Measurements from ENCODE around the gene TGFBI. TPM values are rescaled to one million over a fixed set of nuclear protein-coding genes. Genes with fewer than 3 reads are reported as not detected.

The TGFBI gene
- total RNA-seq, 2 experiments from 2014 or later: 0.23 TPM; not detected in 1

DNA sequence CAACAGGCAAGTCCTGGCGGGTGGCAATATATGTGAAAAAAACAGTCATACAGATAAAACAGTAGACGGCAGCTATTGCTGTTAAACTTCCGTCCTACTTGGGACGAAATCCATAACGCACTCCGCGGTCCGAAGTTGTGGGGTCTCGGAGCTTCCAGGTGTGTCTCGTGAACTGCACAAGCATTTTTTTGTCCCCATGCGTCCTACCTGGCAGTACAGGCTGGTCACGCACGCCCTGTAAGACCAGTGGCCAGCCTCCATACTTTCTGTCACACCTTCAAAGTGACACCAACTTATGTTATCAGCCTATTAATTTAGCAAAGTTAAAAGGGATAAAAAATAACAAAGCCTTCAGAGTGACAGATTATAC, 51.3 kb downstream of the TGFBI start:
- ChIA-PET CTCF (interaction anchor here (1.0 kb wide), 1 partner anchor 135 kb away, joined by 3 read pairs; no protein-coding TSS in a partner anchor), POLR2A (no interaction called here)

DNA sequence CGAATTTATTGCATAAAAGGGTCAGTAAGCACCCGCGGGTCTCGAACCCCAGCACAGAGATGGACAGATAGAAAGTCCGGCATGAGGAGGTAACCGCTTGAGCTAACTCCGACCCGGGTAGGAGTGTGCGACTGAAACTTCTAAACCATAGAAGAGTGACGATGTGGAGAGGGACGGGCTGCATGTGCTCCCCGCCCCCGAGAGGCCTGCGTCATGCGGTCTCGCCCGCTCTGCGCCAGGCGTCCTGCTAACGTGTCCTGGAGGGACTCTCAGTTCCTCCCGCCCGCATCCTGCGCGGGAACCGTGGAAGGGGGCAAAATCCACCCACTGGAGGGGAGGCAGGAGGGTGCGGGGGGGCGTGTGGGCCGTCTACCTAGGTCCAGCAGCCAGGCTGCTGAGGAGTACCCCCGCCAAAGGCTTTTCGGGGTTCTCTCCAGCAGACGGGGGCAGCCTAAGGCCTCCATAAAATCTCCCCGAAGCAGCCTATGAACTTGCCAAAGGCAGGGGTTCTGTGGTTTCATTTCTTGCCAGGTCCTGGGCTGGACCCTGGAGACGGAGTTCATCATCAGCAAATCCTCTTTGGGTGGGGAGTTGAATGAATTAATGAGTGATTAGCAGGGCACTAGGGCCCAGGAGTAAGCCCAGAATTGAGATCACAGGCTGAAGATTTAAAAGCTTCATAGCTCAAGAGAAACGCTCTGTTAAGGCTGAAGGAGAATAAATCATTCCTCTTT, 51.9 kb downstream of the TGFBI start:
- ChIA-PET POLR2A (no interaction called here), CTCF (interaction anchor here (0.7 to 1.7 kb wide), 5 partner anchors 46 to 193 kb away, joined by 3 to 4 read pairs (median 4); no protein-coding TSS in a partner anchor)

DNA sequence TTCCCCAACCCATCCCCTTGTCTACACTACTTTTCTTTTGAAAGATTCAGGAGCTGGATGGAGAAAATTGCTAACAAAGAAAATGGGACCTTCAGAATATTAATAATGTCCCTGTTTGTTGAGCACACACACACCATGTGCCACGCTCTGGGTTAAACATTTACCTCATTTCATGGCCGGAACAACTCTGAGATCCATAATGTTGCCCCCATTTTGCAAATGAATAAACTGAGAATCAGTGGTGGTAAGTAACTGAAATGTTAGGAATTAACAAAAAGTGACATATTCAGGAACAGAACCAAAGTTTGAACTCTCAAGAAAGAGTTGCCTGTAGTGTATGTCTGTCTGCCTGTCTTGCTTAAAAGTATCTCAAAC, 52.4 kb downstream of the TGFBI start:
- POLR2A ChIA-PET: no interaction called here
- CTCF ChIA-PET: interaction anchor here (1.1 to 1.7 kb wide), 5 partner anchors 44 to 193 kb away, joined by 4 to 5 read pairs (median 4); no protein-coding TSS in a partner anchor

DNA sequence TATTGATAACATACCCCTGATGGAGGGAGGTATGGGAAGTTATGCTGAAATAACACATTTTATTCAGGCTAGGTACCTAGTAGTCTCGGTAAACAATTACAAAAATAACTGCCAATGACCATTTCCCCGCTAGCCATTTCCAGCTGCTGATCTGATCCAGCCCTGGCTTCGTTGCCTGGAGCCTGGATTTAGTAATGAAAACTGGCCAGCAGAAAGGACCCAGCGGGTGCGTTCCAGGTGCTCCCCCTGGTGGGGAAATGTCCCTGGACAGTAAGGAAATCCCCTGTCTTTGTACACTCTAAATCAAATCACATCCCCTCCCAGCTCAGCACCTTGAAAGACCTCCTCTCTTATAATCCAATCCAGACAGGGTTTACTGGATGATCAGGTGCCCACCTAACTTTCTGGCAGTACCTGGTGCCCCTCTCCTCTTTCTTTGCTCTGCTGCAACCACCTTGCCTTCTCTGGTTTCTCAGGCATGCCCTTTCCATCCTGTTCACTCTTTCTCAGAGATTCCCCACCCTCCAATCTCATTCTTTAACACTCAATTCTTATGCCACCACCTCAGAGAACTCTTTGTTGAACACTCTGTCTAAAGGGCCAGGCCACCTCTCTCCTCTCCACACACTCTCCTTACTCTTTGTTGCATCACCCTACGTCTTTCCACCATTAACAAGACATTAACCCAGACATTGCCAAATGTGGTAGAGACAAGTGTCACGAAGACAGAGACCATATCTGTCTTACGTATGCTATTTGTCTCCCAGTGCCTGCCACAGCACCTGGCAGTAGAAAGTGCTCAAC, 53.8 kb downstream of the TGFBI start:
- POLR2A ChIA-PET: no interaction called here

DNA sequence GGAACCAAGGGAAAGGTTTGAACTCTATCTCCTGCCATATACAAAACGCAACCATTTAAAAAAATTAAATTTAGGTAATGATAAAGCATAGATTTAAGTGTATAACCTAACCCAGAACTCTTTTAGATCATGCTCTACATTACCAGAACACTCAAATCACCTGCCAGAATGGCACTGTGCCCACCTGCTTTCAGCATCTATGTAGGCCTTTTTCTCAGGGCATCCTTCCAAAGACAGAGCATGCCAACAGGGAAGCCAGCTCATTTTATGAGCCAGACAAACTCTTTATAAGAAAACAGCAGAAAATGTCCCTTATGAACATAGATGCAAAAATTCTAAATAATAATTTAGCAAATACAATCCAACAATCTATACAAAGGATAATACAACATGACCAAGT, 55.9 kb downstream of the TGFBI start:
- ChIA-PET CTCF (no interaction called here), POLR2A (no interaction called here)

More for the DNA sequence above, 53.8 kb downstream of the TGFBI start:
- CTCF ChIA-PET: interaction anchor here (0.9 to 1.7 kb wide), 7 partner anchors 19 to 194 kb away, joined by 3 to 6 read pairs (median 4); no protein-coding TSS in a partner anchor

DNA sequence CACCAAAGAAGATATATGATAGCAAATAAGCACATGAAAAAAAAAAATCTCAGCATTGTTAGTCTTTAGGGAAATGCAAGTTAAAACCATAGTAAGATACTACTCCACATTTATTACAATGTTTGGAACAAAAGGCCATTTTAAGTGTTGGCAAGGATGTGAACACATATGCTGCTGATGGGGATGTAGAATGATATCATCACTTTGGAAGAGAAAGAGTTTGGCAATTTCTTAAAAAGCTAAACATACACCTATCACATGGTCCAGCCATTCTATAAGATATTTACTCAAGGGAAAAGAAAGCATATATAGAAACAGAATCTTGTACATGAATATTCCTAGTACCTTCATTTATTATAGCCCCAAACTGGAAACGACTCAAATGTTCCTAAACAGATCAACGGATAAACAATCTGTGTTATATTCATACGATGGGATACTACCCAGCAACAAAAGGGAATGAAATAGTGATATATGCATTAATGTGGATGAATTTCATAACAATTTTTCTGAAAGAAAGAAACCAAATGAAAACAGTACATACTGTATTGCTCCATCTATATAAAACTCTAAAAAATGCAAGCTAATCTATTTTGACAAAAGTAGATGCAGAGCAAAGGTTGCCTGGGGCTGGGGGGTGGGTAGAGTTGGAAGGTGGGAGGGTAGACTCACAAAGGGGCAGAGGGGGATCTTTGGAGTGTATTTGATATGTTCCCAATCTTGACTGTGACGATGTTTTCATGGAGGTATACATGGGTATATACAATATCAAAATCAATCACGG, 58.2 kb downstream of the TGFBI start:
- POLR2A ChIA-PET: no interaction called here
- CTCF ChIA-PET: interaction anchor here (0.7 kb wide), 1 partner anchor 98 kb away, joined by 3 read pairs; no protein-coding TSS in a partner anchor

DNA sequence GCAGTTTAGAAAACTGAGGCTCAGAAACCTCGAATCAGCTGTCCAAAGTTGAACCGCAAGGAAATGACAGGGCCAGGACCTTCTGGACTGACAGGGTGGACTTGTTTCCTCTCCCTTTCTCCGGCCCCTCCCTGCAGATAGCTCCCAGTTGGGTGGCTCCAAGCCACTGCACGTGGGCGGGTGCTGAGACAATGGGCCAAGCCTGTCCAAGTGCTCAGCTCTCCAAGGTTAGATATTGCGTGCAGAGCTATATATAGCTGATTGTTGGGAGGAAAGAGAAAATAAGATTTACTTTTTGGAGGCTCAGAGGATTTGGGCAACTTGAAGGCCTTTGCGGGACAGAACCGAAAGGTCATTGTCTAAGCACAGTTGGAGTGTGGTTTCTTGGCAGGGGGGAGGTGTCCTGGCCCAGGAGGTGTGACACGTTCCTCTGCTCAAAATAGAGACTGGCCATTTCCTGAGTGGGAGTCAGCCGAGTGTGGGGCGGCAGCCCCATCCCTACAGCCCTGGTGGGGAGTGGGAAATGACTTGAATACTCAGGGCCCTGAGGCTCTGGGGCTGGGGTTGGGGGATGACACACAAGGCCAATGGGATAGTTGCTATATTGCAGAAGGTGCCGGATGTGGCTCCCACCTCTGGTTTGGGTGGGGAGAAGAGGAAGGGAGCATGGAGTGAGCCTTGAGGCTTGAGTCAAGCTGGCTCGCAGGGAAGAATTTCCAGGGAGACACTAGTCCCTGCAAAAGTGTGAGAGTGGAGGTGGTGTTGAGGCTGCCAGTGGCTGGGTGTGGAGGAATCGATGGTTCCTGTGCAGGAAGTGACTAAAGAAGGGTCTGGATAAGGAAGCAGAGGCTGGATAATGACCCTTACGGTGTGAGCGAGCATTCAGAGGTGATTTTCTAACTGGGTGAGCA, 59.4 kb downstream of the TGFBI start:
- ChIA-PET CTCF (no interaction called here), POLR2A (no interaction called here)

DNA sequence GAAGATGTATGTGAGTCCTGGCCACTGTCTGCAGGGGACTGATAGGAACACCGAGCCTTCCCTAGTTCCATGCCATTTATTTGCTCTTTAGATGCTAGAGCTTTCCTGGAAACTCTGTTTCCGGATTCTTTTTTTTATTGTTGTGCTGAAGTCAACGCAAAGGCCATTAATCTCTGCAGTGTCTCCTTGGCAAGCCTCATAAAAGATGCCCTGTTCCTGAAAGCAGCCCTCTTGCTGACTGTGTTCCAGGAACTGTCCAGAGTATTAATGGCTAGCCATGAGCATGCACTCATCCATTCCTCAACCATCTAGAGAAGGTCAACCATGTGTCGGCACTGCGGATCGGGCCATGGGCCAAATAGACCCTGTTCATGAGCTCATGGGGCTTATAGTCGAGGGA, 61.0 kb downstream of the TGFBI start:
- ChIA-PET CTCF (no interaction called here), POLR2A (no interaction called here)

DNA sequence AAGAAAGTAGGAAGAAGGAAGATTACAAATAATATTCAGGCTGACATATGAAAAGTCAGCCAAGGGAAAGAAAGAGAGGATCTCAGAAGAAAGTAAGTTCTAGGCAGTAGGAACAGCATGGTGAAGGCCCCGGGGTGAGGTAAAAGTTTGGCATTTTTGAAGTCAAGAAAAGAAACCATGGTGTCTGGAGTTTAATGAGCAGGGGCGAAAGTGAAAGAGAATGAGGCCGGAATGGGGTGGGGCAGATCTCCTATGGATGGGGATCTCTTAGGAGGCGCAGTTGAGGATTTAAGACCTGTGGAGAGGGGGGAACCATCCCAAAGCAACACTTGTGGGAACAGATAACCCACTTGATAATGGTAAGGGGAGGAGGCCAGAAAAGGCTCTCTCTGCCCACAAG, 61.5 kb downstream of the TGFBI start:
- POLR2A ChIA-PET: no interaction called here
- CTCF ChIA-PET: no interaction called here

DNA sequence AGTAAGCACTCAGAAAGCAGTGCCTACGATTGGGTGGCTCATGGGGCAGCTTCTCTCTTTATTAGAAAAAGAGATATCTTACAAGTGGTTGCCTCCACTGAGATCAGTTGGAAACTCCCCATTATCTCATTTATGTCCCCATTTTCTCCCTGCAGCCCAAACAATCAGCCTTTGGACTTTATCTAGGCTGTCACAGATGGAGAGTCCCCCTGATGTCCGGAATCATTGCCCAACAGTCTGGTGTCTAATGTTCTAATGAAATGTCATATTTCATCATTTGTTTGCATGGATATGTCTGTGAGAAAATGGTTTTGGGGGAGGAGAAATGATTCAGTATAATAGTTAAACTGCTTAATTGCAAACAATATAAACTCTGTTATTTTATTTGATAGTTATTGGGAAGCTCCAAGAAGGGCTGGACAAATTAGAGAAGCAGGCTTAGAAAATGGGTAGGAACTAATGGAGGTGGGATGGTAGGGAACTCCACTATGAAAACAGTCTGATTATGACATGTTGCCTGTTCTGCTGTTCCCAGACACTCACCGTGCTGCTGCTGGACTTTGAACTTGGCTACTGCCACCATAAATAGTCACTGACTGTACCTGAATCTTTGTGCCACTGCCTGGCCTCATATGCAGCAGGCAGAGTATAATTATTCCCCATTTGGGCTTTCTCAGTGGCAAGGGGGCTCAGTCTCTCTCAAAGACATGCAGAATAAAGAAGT, 65.6 kb downstream of the TGFBI start:
- CTCF ChIA-PET: no interaction called here
- POLR2A ChIA-PET: no interaction called here

DNA sequence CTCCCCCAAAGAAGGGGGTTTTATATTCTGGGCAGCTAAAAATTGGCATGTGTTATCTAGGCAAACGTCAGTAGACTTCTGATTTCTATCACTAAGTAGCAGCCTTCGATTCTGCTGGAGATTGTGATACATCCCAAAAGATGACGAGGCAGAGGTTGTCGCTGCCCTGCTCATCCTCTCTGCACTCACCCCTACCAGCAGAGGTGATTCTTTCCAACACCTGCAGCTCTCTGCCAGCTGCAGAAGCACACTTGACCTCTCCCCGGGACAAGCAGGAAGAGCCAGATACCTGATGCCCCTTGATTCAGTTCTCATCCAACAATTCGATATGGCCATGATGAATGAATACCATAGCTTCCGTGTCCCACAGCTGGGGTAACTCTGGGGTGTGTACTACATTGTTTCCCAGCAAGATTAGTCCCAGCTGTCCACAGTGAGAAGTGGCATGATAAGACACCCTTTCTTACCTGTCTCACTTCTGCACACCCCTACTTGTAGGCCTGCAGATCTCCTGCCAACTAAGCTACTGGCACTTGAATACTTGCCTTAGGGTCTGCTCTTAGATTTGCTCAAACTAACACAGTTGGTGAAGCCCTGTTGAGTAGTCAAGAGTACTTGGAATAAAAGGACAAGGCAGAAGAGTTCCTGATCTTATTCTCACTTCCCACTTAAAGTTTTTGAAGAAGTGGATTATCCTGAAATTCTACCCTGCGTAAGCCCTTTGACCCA, 66.3 kb downstream of the TGFBI start:
- POLR2A ChIA-PET: no interaction called here
- CTCF ChIA-PET: no interaction called here

DNA sequence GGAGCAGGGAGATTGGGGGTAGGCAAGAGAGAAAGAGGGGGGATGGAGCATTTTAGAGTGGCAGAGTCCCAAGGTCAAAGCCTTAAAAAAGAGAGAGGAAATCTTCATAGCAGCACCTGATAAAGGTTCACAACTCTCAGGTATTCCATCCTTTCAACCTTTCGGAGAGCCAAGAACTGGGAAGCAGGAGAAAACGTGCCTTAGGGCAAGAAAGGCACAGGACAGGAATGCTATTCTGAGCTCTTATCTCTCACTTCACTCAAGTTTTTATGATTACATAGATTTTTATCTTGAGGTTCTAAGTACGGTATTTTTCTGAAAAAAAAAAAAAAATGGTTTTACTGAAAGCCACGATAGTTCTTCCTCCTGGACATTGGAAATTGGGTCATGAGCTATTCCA, 69.4 kb downstream of the TGFBI start:
- POLR2A ChIA-PET: interaction anchor here (0.6 kb wide), 1 partner anchor 27 kb away, joined by 7 read pairs; no protein-coding TSS in a partner anchor
- CTCF ChIA-PET: interaction anchor here (0.6 to 0.7 kb wide), 2 partner anchors 67 to 544 kb away, joined by 3 read pairs; no protein-coding TSS in a partner anchor

DNA sequence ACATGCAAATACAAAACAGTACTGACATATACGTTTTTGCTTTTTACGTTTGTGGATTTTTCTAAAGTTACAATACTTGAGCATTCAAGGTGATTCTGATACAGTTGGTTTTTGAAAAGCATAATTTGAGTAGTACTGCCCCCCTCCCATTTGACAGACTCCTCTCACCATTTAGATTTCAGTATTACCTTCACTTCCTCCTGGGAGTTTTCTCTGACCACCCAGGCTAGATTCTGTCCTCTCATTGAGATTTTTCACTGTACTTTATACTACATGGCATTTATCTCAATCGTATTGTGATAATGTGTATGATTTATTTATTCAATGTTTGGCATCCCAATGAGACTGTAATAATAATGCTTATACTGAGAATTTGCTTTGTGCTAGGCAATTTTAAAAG, 71.1 kb downstream of the TGFBI start:
- CTCF ChIA-PET: no interaction called here
- POLR2A ChIA-PET: no interaction called here

DNA sequence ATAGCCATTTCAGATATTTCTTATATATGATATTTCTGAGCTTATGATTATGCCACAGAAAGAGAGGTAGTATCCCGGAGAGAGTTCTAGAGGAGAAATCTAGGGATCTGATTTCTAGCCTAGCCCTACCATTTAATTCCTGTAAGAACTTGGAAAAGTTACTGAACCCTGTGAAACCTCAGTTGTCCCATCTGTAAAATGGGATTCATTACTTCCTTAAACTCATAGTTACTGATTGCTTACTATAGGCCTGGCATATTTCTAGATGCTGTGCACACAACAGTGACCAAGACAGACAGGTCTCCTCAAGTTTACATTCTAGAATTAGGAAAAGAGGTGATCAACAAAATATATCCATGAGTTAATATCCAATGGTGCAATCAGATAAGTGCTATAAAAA, 73.1 kb downstream of the TGFBI start:
- CTCF ChIA-PET: no interaction called here
- POLR2A ChIA-PET: interaction anchor here (0.6 kb wide), 1 partner anchor 35 kb away, joined by 7 read pairs; no protein-coding TSS in a partner anchor

DNA sequence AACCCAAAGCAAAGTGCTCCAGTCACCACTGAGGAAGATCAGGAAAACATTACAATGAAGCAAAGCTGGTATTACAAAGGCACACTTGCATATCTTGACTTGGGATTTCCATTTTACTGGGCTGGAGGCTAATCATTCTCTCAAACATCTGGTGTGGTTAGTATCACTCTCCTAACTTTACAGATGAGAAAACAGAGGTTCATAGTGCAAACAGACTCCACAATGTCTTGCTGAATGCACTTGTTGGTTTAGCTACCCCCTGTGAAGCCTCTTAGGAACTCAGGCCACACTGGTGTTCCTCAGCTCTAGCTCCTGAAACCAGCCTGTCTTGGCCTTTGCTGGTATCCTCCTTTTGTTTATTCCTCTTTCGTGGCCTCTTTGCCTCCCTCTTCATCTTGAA, 74.3 kb downstream of the TGFBI start:
- POLR2A ChIA-PET: no interaction called here
- CTCF ChIA-PET: no interaction called here

DNA sequence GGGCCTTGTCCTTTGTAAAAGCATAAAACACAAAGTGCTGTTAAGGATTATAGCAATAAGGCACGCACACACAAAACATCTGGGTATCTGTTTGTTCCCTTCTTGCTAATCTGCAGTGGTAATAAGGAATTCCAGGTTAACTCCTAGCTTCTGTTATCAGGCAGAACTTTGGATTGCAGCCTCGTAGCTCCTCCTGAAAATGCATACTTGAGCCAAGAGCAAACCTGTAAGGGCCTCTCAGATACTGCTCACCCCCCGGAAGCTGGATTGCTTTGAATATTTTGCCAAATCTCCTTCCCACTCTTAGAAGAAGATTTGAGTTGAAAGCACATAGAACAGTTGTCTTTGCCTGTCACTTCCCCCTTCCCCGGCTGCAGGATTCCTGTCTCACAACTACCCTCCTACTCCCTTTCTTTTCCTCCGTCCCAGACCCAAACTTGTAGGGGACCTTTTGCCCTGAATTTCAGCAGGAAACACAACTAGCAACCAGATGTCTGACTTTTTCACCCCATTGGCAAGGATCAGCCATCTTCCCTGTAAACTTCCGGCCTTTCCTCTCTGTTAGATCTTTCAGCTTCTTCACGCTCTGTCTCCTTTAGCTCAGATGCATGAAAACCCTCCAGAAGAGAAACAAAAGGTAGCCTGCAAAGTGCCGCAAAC, 75.6 kb downstream of the TGFBI start:
- CTCF ChIA-PET: no interaction called here
- POLR2A ChIA-PET: no interaction called here

DNA sequence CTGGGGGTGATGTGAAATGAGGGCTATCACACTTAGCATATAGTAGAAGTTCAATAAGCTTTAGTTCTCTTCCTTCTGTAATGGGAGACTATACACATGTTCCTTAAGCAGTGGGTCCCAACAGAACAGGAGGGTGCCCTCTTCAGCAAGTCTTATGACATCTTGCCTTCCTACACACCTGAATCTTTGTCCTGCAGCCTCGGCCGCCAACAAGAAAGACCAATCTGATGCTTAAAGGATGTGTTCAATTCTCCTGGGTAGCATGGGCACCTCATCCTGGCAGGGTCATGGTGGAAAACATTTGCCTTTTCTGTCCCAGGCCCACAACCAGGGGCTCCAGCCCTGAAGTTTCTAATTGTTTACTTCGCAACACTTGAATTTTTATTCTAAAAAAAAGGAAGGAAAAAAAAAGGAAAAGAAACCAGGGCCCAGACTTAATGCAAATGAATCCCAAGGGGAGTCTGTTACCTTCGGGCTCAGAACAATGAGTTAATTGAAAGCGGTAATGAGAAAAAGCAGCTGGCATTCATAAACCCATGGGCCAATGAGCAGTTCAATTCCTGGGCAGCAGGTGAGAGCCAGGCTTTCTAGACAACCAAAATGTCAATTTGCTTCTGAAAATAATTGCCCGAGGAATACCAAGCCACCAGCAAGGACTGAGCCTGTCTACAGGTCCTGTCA, 77.7 kb downstream of the TGFBI start:
- CTCF ChIA-PET: no interaction called here
- POLR2A ChIA-PET: no interaction called here

All from activated CD8-positive, alpha-beta memory T cell treated with anti-CD3 and anti-CD28 coated beads for 36 hours (primary cell).